ENCODE data around the gene ZC3H18. TPM values are rescaled to one million over a fixed set of nuclear protein-coding genes. Genes with fewer than 3 reads are reported as not detected.

ZC3H18 gene
- total and polyA plus RNA-seq, 2 experiments from 2014 or later = 30.0 to 40.7 TPM

GRCh38 chr16:88577166-88577565, 7.0 kb downstream of the ZC3H18 start:
- Mint-ChIP-seq H3K27me3 (ENCODE audit: insufficient read depth, low read depth, poor library complexity) (peaks cover 8% of the 10 kb centered on the region), H3K4me3 (no peak overlapping the region), H3K4me1 (no peaks in the 10 kb centered on the region), H3K27ac (no peak overlapping the region), H3K36me3 (ENCODE audit: low read depth) (peaks cover 39% of the 10 kb centered on the region), H3K9me3 (no peaks in the 10 kb centered on the region)
- peaks cover 96% of the 10 kb centered on the region for H3K79me2 ChIP-seq (replicated peaks; ENCODE audit: insufficient read depth)
- H3K27ac ChIP-seq (ENCODE audit: low read depth) = no peak overlapping the region
- TF ChIP-seq JUNB (IDR thresholded peaks at IDR 0.05; ENCODE audit: unreplicated experiment) (no peak), EZH2phosphoT487 (IDR thresholded peaks at IDR 0.05; ENCODE audit: unreplicated experiment) (no peak), ETS1 (IDR thresholded peaks at IDR 0.05) (no peak), CREB1 (CRISPR knock-in tag; IDR thresholded peaks at IDR 0.05; ENCODE audit: low read depth) (no peak), ZNF331 (CRISPR knock-in tag; IDR thresholded peaks at IDR 0.05; ENCODE audit: low read depth) (no peak)
- TF ChIP-seq, protein P1, sequence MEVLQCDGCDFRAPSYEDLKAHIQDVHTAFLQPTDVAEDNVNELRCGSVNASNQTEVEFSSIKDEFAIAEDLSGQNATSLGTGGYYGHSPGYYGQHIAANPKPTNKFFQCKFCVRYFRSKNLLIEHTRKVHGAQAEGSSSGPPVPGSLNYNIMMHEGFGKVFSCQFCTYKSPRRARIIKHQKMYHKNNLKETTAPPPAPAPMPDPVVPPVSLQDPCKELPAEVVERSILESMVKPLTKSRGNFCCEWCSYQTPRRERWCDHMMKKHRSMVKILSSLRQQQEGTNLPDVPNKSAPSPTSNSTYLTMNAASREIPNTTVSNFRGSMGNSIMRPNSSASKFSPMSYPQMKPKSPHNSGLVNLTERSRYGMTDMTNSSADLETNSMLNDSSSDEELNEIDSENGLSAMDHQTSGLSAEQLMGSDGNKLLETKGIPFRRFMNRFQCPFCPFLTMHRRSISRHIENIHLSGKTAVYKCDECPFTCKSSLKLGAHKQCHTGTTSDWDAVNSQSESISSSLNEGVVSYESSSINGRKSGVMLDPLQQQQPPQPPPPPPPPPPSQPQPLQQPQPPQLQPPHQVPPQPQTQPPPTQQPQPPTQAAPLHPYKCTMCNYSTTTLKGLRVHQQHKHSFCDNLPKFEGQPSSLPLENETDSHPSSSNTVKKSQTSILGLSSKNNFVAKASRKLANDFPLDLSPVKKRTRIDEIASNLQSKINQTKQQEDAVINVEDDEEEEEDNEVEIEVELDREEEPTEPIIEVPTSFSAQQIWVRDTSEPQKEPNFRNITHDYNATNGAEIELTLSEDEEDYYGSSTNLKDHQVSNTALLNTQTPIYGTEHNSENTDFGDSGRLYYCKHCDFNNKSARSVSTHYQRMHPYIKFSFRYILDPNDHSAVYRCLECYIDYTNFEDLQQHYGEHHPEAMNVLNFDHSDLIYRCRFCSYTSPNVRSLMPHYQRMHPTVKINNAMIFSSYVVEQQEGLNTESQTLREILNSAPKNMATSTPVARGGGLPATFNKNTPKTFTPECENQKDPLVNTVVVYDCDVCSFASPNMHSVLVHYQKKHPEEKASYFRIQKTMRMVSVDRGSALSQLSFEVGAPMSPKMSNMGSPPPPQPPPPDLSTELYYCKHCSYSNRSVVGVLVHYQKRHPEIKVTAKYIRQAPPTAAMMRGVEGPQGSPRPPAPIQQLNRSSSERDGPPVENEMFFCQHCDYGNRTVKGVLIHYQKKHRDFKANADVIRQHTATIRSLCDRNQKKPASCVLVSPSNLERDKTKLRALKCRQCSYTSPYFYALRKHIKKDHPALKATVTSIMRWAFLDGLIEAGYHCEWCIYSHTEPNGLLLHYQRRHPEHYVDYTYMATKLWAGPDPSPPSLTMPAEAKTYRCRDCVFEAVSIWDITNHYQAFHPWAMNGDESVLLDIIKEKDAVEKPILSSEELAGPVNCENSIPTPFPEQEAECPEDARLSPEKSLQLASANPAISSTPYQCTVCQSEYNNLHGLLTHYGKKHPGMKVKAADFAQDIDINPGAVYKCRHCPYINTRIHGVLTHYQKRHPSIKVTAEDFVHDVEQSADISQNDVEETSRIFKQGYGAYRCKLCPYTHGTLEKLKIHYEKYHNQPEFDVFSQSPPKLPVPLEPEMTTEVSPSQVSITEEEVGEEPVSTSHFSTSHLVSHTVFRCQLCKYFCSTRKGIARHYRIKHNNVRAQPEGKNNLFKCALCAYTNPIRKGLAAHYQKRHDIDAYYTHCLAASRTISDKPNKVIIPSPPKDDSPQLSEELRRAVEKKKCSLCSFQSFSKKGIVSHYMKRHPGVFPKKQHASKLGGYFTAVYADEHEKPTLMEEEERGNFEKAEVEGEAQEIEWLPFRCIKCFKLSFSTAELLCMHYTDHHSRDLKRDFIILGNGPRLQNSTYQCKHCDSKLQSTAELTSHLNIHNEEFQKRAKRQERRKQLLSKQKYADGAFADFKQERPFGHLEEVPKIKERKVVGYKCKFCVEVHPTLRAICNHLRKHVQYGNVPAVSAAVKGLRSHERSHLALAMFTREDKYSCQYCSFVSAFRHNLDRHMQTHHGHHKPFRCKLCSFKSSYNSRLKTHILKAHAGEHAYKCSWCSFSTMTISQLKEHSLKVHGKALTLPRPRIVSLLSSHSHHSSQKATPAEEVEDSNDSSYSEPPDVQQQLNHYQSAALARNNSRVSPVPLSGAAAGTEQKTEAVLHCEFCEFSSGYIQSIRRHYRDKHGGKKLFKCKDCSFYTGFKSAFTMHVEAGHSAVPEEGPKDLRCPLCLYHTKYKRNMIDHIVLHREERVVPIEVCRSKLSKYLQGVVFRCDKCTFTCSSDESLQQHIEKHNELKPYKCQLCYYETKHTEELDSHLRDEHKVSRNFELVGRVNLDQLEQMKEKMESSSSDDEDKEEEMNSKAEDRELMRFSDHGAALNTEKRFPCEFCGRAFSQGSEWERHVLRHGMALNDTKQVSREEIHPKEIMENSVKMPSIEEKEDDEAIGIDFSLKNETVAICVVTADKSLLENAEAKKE (CRISPR knock-in tag; IDR thresholded peaks at IDR 0.05) = no peak
- no peak for DNase-seq (ENCODE audit: low spot score)
- no peaks in the 10 kb centered on the region for H3K4me1 ChIP-seq (ENCODE audit: insufficient read depth)
- no peak overlapping the region for H3K4me3 ChIP-seq
- H3F3A ChIP-seq (replicated peaks; ENCODE audit: low read depth) = no peaks in the 10 kb centered on the region
- no peaks in the 10 kb centered on the region for H3K9me2 ChIP-seq (ENCODE audit: insufficient read depth)
- ATAC-seq = no peak
- peaks cover 5% of the 10 kb centered on the region; the same call in 1 of the 2 replicates for H3K36me3 ChIP-seq (ENCODE audit: insufficient read depth)
- H2AFZ ChIP-seq = no peak overlapping the region
- peaks cover 32% of the 10 kb centered on the region for H4K20me1 ChIP-seq (replicated peaks; ENCODE audit: insufficient read depth)
- no peak overlapping the region for H3K4me2 ChIP-seq
- H3K27me3 ChIP-seq (ENCODE audit: insufficient read depth) = no peaks in the 10 kb centered on the region
